KG1 (cell line): ENCODE results near the gene ZKSCAN5.
A peak's percentile ranks its signal among the peaks of the same experiment; 100 is the strongest.
"Not testable (repeated sequence)": the region's sequence is repeated elsewhere in the genome, so short reads cannot be mapped to it uniquely, and the experiment has no call there.

Source experiments
- DNase-seq: peaks from one replicate; lab custom pipeline; 2025; lab: John Stamatoyannopoulos, UW

The ZKSCAN5 gene

GRCh38 chr7:99497766-99498545, 6.5 kb upstream of the ZKSCAN5 start:
- DNase-seq, result no peak

- DNase-seq, result no peak
Observed at GRCh38 chr7:99498546-99498944, 5.9 kb upstream of the ZKSCAN5 start.

GRCh38 chr7:99499371-99499720, 5.1 kb upstream of the ZKSCAN5 start:
- DNase-seq, result no peak

- peak; percentile 53 for DNase-seq
Observed at GRCh38 chr7:99499721-99500636, 4.5 kb upstream of the ZKSCAN5 start, which contains the start of gene ZNF394. ZNF394 (minus strand) TSS chr7:99500281; CDS start chr7:99500093, 188 bp downstream.

GRCh38 chr7:99500637-99501009, 3.8 kb upstream of the ZKSCAN5 start:
- no peak for DNase-seq

- DNase-seq, result not testable (repeated sequence)
Observed at GRCh38 chr7:99501236-99501635, 3.2 kb upstream of the ZKSCAN5 start.

- DNase-seq, result no peak
Observed at GRCh38 chr7:99504281-99504602, 220 bp upstream of the ZKSCAN5 start.

GRCh38 chr7:99505324-99505662, 831 bp downstream of the ZKSCAN5 start:
- no peak for DNase-seq

GRCh38 chr7:99514050-99514449, 9.6 kb downstream of the ZKSCAN5 start:
- DNase-seq, result no peak

- no peak for DNase-seq
Observed at GRCh38 chr7:99521399-99521798, 16.9 kb downstream of the ZKSCAN5 start.

- DNase-seq, result no peak
Observed at GRCh38 chr7:99525713-99526440, 21.4 kb downstream of the ZKSCAN5 start.

- no peak for DNase-seq
Observed at GRCh38 chr7:99531354-99531765, 26.9 kb downstream of the ZKSCAN5 start.

GRCh38 chr7:99535667-99536066, 31.2 kb downstream of the ZKSCAN5 start:
- no peak for DNase-seq

GRCh38 chr7:99539213-99539811, 34.9 kb downstream of the ZKSCAN5 start:
- no peak for DNase-seq

- no peak for DNase-seq
Observed at GRCh38 chr7:99540542-99540941, 36.1 kb downstream of the ZKSCAN5 start.

GRCh38 chr7:99541212-99541611, 36.8 kb downstream of the ZKSCAN5 start:
- no peak for DNase-seq

GRCh38 chr7:99543081-99543671, 38.7 kb downstream of the ZKSCAN5 start:
- no peak for DNase-seq

- no peak for DNase-seq
Observed at GRCh38 chr7:99543916-99544315, 39.5 kb downstream of the ZKSCAN5 start.

GRCh38 chr7:99545308-99545707, 40.8 kb downstream of the ZKSCAN5 start:
- not testable (repeated sequence) for DNase-seq

- DNase-seq, result not testable (repeated sequence)
Observed at GRCh38 chr7:99549545-99549944, 45.1 kb downstream of the ZKSCAN5 start.

GRCh38 chr7:99551334-99551733, 46.9 kb downstream of the ZKSCAN5 start:
- no peak for DNase-seq
